Mesangial cell (primary cell): ENCODE measurements around the gene ANKRD16. TPM values are rescaled to one million over a fixed set of nuclear protein-coding genes. Genes with fewer than 3 reads are reported as not detected.

Experiments
- total RNA-seq: library from RNA; depleted of rRNA; stranded (reverse); fragments of >200 nt; gene quantifications from 2 replicates; pipeline ENCODE4 v1.2.3, GENCODE V29; 2015

The ANKRD16 gene
- total RNA-seq: 8.6 and 10.3 TPM in 2 replicates

DNA sequence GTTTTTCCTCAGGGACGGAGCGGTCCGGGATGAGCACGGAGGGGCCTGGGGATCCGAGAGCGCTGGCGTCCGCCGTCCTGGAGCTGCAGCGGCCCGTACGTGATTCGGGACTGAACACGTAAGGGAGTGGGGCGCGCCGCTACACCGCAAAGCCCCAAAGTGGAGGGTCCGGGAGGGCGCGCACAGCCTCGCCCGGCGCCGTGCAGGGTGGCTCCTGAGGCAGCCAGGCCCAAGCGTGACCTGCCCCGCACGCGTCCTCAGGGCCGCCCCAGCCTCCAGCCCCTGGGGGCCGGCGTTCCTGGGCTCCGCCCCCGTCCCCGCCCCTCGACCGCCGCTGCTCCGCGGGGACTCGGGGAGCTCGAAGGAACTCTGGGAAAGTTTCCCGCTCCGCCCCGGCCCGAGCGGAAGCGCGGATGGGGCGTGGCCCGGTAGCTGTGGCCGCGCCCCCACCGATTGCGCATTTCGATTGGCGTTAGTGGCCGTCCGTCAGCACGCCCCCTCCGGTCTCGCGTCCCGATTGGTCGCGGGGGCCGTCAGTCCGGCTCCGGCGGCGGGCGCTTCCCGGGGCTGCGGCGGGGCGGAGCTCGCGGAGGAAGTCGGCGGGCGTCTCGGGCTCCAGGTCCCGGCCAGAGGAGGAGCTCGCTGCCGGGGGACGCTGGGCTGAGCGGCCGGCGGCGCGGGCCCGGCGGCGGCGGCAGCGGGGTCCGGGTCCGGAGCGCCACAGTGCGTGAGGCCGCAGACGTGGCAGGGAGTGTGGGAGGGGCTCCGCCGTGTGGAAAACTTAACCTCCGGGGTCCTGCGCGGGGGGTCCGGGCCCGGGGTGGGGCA, at the start of gene ANKRD16, which contains the start of gene FBH1:
TSS of gene ANKRD16 (minus strand) at position 270 of the 828 bp plus-strand sequence. CDS start 539 bp downstream, outside the sequence.
TSS of gene FBH1 (plus strand) at position 620 of the 828 bp plus-strand sequence. CDS start at position 723, 103 bp downstream.

DNA sequence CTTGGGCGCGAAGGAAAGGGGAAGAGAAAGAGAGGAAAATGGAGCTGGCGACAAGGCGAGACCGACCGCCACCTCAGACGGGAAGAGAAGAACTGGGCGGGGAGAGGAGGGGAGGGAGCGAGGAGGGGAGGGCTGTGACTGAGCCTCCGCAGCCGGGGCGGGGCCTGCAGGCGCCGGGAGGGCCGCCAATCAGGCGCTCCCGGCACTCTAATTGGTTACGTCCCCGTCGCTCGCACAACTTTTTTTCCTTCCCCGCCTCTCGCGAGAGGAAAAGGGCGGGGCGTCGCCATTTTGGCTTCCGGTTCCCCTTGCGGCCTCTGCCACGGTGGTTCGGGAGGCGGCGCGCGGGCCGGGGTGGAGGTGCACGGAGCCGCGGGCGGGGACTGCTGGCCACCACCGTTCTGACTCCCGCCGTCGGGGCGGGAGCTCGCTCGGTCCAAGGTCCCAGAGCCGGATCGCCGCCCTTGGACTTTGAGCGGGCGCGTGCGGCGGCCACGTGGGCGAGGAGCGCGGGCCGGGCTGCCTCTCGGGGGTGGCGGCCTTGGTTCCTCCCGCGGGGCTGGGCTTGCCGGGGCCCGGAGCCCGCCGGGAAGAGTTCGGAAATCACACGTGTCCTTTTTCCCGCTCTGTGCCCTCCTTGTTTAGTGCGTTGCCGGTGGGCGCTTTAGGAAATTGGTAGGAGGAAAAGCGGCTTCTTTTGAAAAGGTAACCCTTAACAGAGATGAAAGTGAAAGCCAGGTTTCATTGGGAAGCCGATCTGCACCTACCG, 76.2 kb downstream of the ANKRD16 start, which contains the start of gene GDI2:
TSS of gene GDI2 (minus strand) at position 94 of the 769 bp plus-strand sequence. CDS start 176 bp downstream, outside the sequence.

Other genes with a start within 250 kb of the ANKRD16 start
- 11.9 and 16.6 TPM in 2 replicates for gene ASB13, start 223.3 kb downstream of the ANKRD16 start, total RNA-seq
- 29.9 and 39.4 TPM in 2 replicates for gene TASOR2, start 205.1 kb downstream of the ANKRD16 start, total RNA-seq
- gene GDI2, start 76.5 kb downstream of the ANKRD16 start, total RNA-seq: 284 and 319 TPM in 2 replicates
- 49.1 and 56.5 TPM in 2 replicates for gene FBH1, start 350 bp upstream of the ANKRD16 start, total RNA-seq
- 5.6 and 7.7 TPM in 2 replicates for gene IL15RA, start 87.7 kb upstream of the ANKRD16 start, total RNA-seq
- not detected in 2 replicates for gene IL2RA, start 172.5 kb upstream of the ANKRD16 start, total RNA-seq
- 18.9 and 33.1 TPM in 2 replicates for gene RBM17, start 199.1 kb upstream of the ANKRD16 start, total RNA-seq